ENCODE measurements around the gene ARMH1. TPM values are rescaled to one million over a fixed set of nuclear protein-coding genes. Genes with fewer than 3 reads are reported as not detected.

ARMH1 gene
- total RNA-seq, 3 donors from 2014 or later: 1.7 to 4.1 (median 2.3) TPM

DNA sequence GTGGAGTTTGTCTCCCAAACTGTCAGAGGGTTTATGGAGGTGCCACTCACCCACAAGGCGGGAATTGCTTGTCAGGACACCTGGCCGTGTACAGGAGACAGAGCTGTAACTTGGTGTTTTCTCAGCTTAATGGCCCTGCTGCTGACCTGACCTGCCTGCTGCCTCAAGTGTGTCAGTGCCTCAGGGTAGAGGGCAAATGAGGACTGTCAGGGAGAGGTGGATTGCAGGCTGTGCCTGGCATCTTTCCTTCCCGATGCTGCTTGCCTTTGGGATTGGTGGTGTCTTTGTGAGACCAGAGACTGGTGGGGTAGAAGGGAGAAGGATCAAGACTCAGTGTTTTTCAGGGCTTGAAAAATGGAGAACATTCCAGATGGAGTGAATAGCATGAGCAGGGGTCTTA is 31.6 kb upstream of the ARMH1 start:
- Histone ChIP-seq H3K4me1 (ENCODE audit: low read depth) (no peaks in the 10 kb centered on the region), H3K4me3 (no peak overlapping the region), H3K36me3 (ENCODE audit: low read depth) (no peaks in the 10 kb centered on the region), H3K9me3 (no peaks in the 10 kb centered on the region)
- TF ChIP-seq, protein P1, sequence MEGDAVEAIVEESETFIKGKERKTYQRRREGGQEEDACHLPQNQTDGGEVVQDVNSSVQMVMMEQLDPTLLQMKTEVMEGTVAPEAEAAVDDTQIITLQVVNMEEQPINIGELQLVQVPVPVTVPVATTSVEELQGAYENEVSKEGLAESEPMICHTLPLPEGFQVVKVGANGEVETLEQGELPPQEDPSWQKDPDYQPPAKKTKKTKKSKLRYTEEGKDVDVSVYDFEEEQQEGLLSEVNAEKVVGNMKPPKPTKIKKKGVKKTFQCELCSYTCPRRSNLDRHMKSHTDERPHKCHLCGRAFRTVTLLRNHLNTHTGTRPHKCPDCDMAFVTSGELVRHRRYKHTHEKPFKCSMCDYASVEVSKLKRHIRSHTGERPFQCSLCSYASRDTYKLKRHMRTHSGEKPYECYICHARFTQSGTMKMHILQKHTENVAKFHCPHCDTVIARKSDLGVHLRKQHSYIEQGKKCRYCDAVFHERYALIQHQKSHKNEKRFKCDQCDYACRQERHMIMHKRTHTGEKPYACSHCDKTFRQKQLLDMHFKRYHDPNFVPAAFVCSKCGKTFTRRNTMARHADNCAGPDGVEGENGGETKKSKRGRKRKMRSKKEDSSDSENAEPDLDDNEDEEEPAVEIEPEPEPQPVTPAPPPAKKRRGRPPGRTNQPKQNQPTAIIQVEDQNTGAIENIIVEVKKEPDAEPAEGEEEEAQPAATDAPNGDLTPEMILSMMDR (IDR thresholded peaks at IDR 0.05): no peak
- ATAC-seq (no peak), DNase-seq (no peak)
- intact Hi-C loops (cut with DNase I, micrococcal nuclease): no loop called here

DNA sequence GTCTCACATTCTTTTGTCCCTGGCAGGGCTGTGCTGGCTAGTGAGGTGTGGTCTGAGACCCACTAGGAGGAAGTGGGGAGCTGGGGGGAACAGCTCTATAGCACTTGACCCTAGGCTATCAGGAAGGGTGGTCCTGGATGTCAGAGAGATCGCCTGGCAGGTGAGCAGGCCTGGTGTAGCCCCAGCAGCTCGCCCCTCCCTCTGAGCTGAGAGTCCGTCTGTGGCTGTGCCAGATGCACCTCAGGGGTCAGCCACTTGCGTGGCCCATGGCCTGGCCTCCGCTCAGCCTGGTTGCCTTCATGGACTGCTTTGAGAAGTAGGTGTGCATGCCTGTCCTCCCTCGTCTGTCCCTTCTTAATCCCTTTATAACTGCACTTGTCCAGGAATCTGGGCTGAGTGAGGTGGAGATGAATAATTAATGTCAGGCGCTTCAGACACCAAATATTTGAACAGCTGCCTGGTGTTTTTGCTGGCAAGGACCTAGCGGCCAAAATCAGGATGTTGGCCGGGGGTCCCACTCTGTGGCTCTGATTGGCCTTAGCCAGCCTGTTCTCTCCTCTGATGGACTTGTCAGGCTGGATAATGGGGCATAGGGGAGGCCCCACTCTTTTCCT is 30.7 kb upstream of the ARMH1 start:
- Histone ChIP-seq H3K9me3 (no peaks in the 10 kb centered on the region), H3K4me1 (ENCODE audit: low read depth) (no peaks in the 10 kb centered on the region), H3K36me3 (ENCODE audit: low read depth) (no peaks in the 10 kb centered on the region), H3K4me3 (no peak overlapping the region)
- ATAC-seq (no peak), DNase-seq (no peak)
- intact Hi-C loops (cut with DNase I, micrococcal nuclease): no loop called here
- TF ChIP-seq, protein P1 (IDR thresholded peaks at IDR 0.05): no peak

DNA sequence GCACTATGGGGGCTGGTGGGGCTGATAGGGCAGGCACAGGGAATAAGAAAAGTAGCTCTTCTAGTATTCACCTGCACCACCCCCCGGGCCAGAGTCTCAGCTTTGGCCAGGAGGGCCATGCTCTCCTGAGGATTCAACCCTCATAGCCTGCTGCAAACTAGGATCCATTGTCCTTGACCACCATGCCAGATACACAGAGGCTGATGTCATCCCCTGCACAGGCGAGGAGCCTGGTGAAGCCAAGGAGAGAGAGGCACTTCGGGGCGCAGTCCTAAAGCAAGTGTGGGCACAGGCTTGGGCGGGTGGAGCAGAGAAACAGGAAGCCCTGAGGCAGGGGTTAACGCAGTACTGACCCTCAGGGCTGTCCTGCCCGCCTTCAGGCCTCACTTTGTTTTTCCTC is 29.7 kb upstream of the ARMH1 start:
- no peaks in the 10 kb centered on the region for H3K4me1 ChIP-seq (ENCODE audit: low read depth)
- intact Hi-C loops (cut with DNase I, micrococcal nuclease): no loop called here
- TF ChIP-seq, protein P1 (IDR thresholded peaks at IDR 0.05): no peak
- no peaks in the 10 kb centered on the region for H3K36me3 ChIP-seq (ENCODE audit: low read depth)
- DNase-seq (no peak), ATAC-seq (no peak)
- H3K9me3 ChIP-seq: no peaks in the 10 kb centered on the region
- no peak overlapping the region for H3K4me3 ChIP-seq

DNA sequence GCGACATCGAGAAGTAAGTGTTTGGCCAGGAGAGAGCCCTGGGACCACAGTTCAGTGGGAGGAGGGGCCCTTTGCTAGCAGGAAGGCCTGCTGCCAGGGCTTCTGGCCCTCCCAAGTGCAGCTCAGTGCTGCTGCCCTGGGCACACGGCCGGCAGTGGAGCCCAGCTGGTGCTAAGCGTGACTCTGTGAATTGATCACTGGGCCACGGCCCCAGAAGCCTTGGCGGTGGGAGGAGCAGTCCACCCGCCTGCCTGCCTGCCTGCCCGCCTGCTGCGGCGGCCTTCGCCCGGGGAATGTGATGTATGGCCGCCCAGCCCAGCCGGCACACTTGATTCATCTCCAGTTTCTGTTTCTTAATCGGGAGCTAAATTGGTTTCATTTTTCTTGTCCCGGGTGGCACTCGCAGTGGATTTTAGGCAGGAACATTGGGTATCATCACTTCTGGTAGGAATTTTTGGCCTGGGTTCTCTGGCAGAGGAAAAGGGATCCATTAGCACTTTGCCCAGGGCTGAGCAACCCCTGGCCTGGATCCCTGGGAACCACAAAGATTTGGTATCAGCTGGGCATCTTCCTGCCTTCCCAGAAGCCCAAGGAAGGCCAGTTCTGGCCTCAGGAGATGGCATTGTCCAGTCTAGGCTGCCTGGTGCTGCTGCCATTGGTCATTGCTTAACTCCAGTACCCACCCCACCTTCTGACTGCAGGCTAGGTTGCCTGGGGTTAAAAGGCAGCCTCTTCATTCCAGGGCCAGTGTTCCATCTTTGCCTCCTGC is 28.9 kb upstream of the ARMH1 start:
- ATAC-seq (peak; percentile 5), DNase-seq (no peak)
- TF ChIP-seq, protein P1 (IDR thresholded peaks at IDR 0.05): no peak
- no peaks in the 10 kb centered on the region for H3K9me3 ChIP-seq
- H3K4me3 ChIP-seq: no peak overlapping the region
- intact Hi-C loops (cut with DNase I, micrococcal nuclease): no loop called here
- no peaks in the 10 kb centered on the region for H3K4me1 ChIP-seq (ENCODE audit: low read depth)
- no peaks in the 10 kb centered on the region for H3K36me3 ChIP-seq (ENCODE audit: low read depth)

DNA sequence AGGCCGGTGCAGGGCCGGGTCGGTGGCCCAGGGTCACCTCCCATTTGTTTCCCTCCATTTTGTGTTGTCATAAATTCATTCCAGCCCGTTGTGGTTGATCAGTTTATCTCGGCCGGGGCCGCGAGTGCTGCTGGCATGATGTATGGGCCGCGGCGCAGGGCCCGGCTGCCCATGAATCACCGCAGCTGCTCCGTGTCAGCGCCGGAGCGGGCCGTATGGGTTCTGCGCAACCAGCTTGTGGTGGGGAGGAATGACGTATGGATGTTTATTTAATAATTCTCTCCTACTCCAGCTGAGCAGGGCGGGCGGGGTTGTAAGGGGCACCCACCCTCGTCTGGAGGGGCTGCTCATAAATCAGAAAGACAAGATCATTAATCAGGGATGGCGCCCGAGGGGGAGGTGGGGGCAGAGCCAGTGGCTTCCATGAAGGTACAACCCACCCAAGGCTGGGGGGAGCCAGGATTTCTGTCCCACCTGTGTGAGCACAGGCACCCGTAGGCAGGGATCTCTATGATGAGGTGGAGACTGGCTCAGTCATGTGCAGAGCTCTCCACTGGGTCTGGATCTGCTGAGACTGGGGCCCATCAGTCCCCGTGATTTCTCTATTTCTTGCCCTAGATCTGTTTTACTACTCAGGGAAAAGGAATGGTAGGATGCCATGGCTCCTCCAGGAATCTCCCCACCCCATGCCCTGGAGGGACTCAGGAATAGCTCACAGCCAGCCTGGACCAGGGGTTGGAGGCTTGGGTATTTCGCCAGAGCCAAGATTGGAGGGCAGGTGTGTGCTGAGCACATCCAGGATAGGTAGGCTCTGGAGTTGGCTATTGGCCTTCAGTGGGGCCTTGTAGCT is 28.0 kb upstream of the ARMH1 start:
- intact Hi-C loops (cut with DNase I, micrococcal nuclease): no loop called here
- TF ChIP-seq, protein P1 (IDR thresholded peaks at IDR 0.05): no peak
- H3K36me3 ChIP-seq (ENCODE audit: low read depth): no peaks in the 10 kb centered on the region

More for the DNA sequence above, 28.0 kb upstream of the ARMH1 start:
- ATAC-seq (no peak), DNase-seq (no peak)
- Histone ChIP-seq H3K9me3 (no peaks in the 10 kb centered on the region), H3K4me3 (no peak overlapping the region), H3K4me1 (ENCODE audit: low read depth) (no peaks in the 10 kb centered on the region)

All from mucosa of descending colon (tissue), 3 donors.